Measurements from ENCODE around the gene SLC32A1.

SLC32A1 gene

GRCh38 chr20:38755324-38755910 is 31.1 kb downstream of the SLC32A1 start:
- DNase-seq: no peak

- DNase-seq: no peak
Measured at GRCh38 chr20:38757145-38757775, 33.0 kb downstream of the SLC32A1 start.

GRCh38 chr20:38759106-38759505 is 34.8 kb downstream of the SLC32A1 start:
- DNase-seq: no peak

GRCh38 chr20:38760978-38761377 is 36.7 kb downstream of the SLC32A1 start:
- no peak for DNase-seq

- DNase-seq: no peak
Measured at GRCh38 chr20:38762174-38762573, 37.9 kb downstream of the SLC32A1 start.

GRCh38 chr20:38763616-38764015 is 39.3 kb downstream of the SLC32A1 start:
- DNase-seq: no peak

GRCh38 chr20:38764567-38765318 is 40.5 kb downstream of the SLC32A1 start:
- peak; percentile 50 for DNase-seq

GRCh38 chr20:38766071-38766470 is 41.8 kb downstream of the SLC32A1 start:
- no peak for DNase-seq

- no peak for DNase-seq
Measured at GRCh38 chr20:38769376-38770295, 45.4 kb downstream of the SLC32A1 start.

- no peak for DNase-seq
Measured at GRCh38 chr20:38770546-38770945, 46.3 kb downstream of the SLC32A1 start.

GRCh38 chr20:38770970-38771369 is 46.7 kb downstream of the SLC32A1 start:
- DNase-seq: no peak

GRCh38 chr20:38771621-38772020 is 47.3 kb downstream of the SLC32A1 start:
- DNase-seq: no peak

GRCh38 chr20:38774167-38774566 is 49.9 kb downstream of the SLC32A1 start:
- no peak for DNase-seq

GRCh38 chr20:38776363-38776762 is 52.1 kb downstream of the SLC32A1 start:
- no peak for DNase-seq
